KMS-11 (cell line): ENCODE measurements around the gene RAD51B.

Source experiments
- H2AFZ ChIP-seq: fragments of 200-600 bp; sonication (generic); 2 replicates; pipeline ENCODE4 v1.6.1; 2016; ENCODE audit warnings: antibody characterized with exemption, mixed run types, low read depth
- H3K27ac ChIP-seq: fragments of 200-600 bp; sonication (generic); 2 replicates; pipeline ENCODE4 v1.6.1; 2016; ENCODE audit warnings: mild to moderate bottlenecking, mixed run types
- H3K27me3 ChIP-seq: fragments of 200-600 bp; sonication (generic); 2 replicates; pipeline ENCODE4 v1.6.1; 2017; ENCODE audit warnings: mild to moderate bottlenecking, low read depth, mixed run types, moderate library complexity; ENCODE audit not compliant: insufficient read depth
- H3K36me3 ChIP-seq: fragments of 200-600 bp; sonication (generic); 2 replicates; pipeline ENCODE4 v1.6.1; 2017; ENCODE audit warnings: mild to moderate bottlenecking, mixed run types; ENCODE audit not compliant: insufficient read depth
- H3K4me1 ChIP-seq: fragments of 200-600 bp; sonication (generic); 2 replicates; pipeline ENCODE4 v1.6.1; 2016; ENCODE audit warnings: mild to moderate bottlenecking, low read depth, mixed run types; ENCODE audit not compliant: poor library complexity, severe bottlenecking
- H3K4me2 ChIP-seq: fragments of 200-600 bp; sonication (generic); 2 replicates; pipeline ENCODE4 v1.7.0; 2016; ENCODE audit warnings: mild to moderate bottlenecking, mixed run types
- H3K4me3 ChIP-seq: fragments of 200-600 bp; sonication (generic); IDR thresholded peaks from 2 replicates; pipeline ENCODE4 v1.6.1; 2017; ENCODE audit warnings: low read depth, low read length, mixed read lengths; ENCODE audit not compliant: insufficient read depth
- H3K79me2 ChIP-seq: fragments of 200-600 bp; sonication (generic); 2 replicates; pipeline ENCODE4 v1.6.1; 2016; ENCODE audit warnings: low read depth, mixed run types; ENCODE audit not compliant: insufficient read depth
- H3K9ac ChIP-seq: fragments of 200-600 bp; sonication (generic); 2 replicates; pipeline ENCODE4 v1.6.1; 2016; ENCODE audit warnings: mild to moderate bottlenecking, mixed run types
- H4K20me1 ChIP-seq: fragments of 200-600 bp; sonication (generic); 2 replicates; pipeline ENCODE4 v1.6.1; 2016; ENCODE audit warnings: mild to moderate bottlenecking, mixed run types; ENCODE audit not compliant: insufficient read depth
- CTCF ChIP-seq: fragments of 200-600 bp; sonication (generic); conservative IDR thresholded peaks from 2 replicates; pipeline ENCODE4 v1.6.1; 2017; ENCODE audit warnings: low read depth, mild to moderate bottlenecking, antibody characterized with exemption, low read length, moderate library complexity, mixed read lengths

The RAD51B gene

GRCh38 chr14:68166731-68167382 lies 347.3 kb downstream of the RAD51B start:
- Histone ChIP-seq H4K20me1 (no peaks in the 10 kb centered on the region), H3K36me3 (no peaks in the 10 kb centered on the region), H3K4me2 (no peak overlapping the region), H3K4me1 (peaks cover 9% of the 10 kb centered on the region), H3K79me2 (no peaks in the 10 kb centered on the region), H3K4me3 (no peak overlapping the region), H3K27me3 (no peaks in the 10 kb centered on the region), H3K27ac (no peak overlapping the region), H3K9ac (no peak overlapping the region), H2AFZ (no peak overlapping the region)
- no peak for TF ChIP-seq CTCF

- no peaks in the 10 kb centered on the region for H3K27me3 ChIP-seq
- no peaks in the 10 kb centered on the region for H3K36me3 ChIP-seq
- H4K20me1 ChIP-seq: no peaks in the 10 kb centered on the region
- H3K4me2 ChIP-seq: no peak overlapping the region
- H3K79me2 ChIP-seq: no peaks in the 10 kb centered on the region
- TF ChIP-seq CTCF: no peak
- no peak overlapping the region for H3K4me3 ChIP-seq
- no peak overlapping the region for H2AFZ ChIP-seq
- H3K9ac ChIP-seq: no peak overlapping the region
- no peak overlapping the region for H3K27ac ChIP-seq
- H3K4me1 ChIP-seq: peaks cover 9% of the 10 kb centered on the region
These were observed 348.0 kb downstream of the RAD51B start for GRCh38 chr14:68167383-68168087.

- H3K27me3 ChIP-seq: no peaks in the 10 kb centered on the region
- no peaks in the 10 kb centered on the region for H3K36me3 ChIP-seq
- H3K9ac ChIP-seq: no peak overlapping the region
- no peak overlapping the region for H2AFZ ChIP-seq
- H3K79me2 ChIP-seq: no peaks in the 10 kb centered on the region
- TF ChIP-seq CTCF: no peak
- no peaks in the 10 kb centered on the region for H4K20me1 ChIP-seq
- peaks cover 9% of the 10 kb centered on the region for H3K4me1 ChIP-seq
- H3K4me3 ChIP-seq: no peak overlapping the region
- H3K4me2 ChIP-seq: no peak overlapping the region
- H3K27ac ChIP-seq: no peak overlapping the region
These were observed 349.0 kb downstream of the RAD51B start for GRCh38 chr14:68168460-68169109.

- Histone ChIP-seq H3K9ac (no peak overlapping the region), H3K4me3 (no peak overlapping the region), H3K79me2 (no peaks in the 10 kb centered on the region), H3K36me3 (no peaks in the 10 kb centered on the region), H3K4me1 (peaks cover 3% of the 10 kb centered on the region), H3K4me2 (no peak overlapping the region), H2AFZ (no peak overlapping the region), H4K20me1 (no peaks in the 10 kb centered on the region), H3K27me3 (no peaks in the 10 kb centered on the region), H3K27ac (no peak overlapping the region)
- TF ChIP-seq CTCF: no peak
These were observed 352.6 kb downstream of the RAD51B start for GRCh38 chr14:68172216-68172615.
